GM12872 (cell line): Measurements from ENCODE around the gene SOX18.

Experiments used
- CTCF ChIP-seq: IDR thresholded peaks from 3 replicates; pipeline ENCODE4 v1.5.1; 2011; ENCODE audit warnings: low read depth, mild to moderate bottlenecking, low read length, moderate library complexity; ENCODE audit not compliant: insufficient read depth

SOX18 gene

DNA sequence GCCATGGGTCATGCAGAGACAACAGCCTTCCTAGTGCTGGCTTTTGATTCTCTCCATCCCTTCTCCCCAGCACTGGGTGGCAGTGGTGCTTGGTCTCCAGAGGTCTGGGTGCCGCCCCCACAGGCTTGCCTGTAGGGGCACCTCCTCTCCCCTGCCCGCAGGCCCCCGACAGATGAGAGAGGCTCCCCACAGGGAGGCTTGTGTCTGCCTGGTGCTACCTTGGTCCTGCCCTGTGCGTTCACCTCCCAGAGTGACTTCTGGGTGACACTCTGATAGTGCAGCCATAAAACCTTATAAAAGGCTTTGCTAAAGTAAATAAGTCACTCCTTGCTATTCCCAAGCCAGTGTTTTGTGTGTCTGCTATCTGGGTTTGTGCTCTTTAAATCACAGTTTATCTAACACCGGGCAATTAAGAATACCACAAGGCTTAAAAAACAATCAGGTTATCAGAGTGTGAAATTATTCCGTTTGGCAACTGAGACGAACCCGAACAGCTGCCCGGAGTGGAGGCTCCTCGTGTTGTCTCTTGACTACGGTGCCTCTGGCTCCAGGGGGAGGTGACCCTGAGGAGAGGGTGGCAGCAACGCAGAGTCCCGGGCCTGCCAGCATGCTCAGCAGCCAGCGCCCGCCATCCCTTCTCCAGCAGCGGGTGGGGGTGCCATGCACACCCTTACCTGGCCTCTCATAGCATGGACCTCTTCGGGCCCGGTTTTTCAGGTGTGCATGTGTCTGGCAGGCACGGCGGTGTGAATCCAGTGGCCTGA is 18.9 kb downstream of the SOX18 start:
- no peak for TF ChIP-seq CTCF

GRCh38 chr20:64029293-64030117 is 19.9 kb downstream of the SOX18 start:
- TF ChIP-seq CTCF, result no peak

GRCh38 chr20:64027981-64028685 is 21.3 kb downstream of the SOX18 start:
- TF ChIP-seq CTCF, result no peak

DNA sequence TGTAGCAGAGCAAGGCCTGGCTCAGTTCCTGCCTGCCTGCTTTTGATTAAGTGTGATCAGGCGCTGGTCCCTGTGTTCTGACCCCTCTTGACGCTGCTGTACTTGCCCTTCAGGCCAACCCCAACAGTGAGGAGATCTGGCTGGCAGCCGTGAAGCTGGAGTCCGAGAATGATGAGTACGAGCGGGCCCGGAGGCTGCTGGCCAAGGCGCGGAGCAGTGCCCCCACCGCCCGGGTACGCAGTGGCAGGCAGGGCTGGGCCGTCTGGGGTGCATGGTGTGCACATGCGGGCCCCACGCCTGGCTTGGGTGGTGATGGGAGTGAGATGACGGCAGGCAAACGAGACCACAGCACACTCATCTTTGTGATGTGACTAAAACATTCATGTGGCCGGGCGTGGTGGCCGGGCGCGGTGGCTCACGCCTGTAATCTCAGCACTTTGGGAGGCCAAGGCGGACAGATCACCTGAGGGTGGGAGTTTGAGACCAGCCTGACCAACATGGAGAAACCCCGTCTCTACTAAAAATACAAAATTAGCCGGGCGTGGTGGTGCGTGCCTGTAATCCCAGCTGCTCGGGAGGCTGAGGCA is 23.5 kb downstream of the SOX18 start:
- no peak for TF ChIP-seq CTCF

GRCh38 chr20:64025101-64025825 is 24.2 kb downstream of the SOX18 start:
- TF ChIP-seq CTCF, result no peak

- no peak for TF ChIP-seq CTCF
Measured at GRCh38 chr20:64024141-64024990, 25.1 kb downstream of the SOX18 start.
